SK-N-MC (cell line): ENCODE data around the gene USP48.

ENCODE experiments used
- DNase-seq: peaks from one replicate; pipeline ENCODE4 v3.0.0-alpha.2; 2011; ENCODE audit warnings: low read depth, low spot score
- H3K27ac ChIP-seq: fragments of 200-600 bp; sonication (generic); 2 replicates; pipeline ENCODE4 v1.5.1; 2016; ENCODE audit warnings: mixed run types
- H3K36me3 ChIP-seq: fragments of 200-600 bp; sonication (generic); 2 replicates; pipeline ENCODE4 v1.6.1; 2017; ENCODE audit warnings: antibody characterized with exemption, low read length, mixed read lengths; ENCODE audit not compliant: insufficient read depth
- H3K4me3 ChIP-seq: fragments of 200-600 bp; sonication (generic); 2 replicates; pipeline ENCODE4 v1.5.1; 2016
- H3K9ac ChIP-seq: fragments of 200-600 bp; sonication (generic); 2 replicates; pipeline ENCODE4 v1.8.0; 2017; ENCODE audit warnings: mixed run types, mixed read lengths; ENCODE audit not compliant: insufficient read length
- H3K9me3 ChIP-seq: fragments of 200-600 bp; sonication (generic); 2 replicates; pipeline ENCODE4 v1.6.1; 2017; ENCODE audit warnings: low read depth, mild to moderate bottlenecking, antibody characterized with exemption, low read length, moderate library complexity, mixed read lengths
- EZH2 ChIP-seq: fragments of 200-600 bp; sonication (generic); IDR thresholded peaks from one replicate; pipeline ENCODE4 v1.6.1; 2017; ENCODE audit warnings: antibody characterized with exemption
- FOXP2 ChIP-seq: optimal IDR thresholded peaks from 2 replicates; pipeline ENCODE3; 2011; ENCODE audit warnings: mild to moderate bottlenecking, moderate library complexity; ENCODE audit not compliant: insufficient read depth; ENCODE audit errors: extremely low read length, control extremely low read depth
- POLR2AphosphoS5 ChIP-seq: IDR thresholded peaks from 2 replicates; pipeline ENCODE4 v1.6.1; 2012; ENCODE audit warnings: mild to moderate bottlenecking, low read depth, low read length, borderline replicate concordance

Gene USP48

GRCh38 chr1:21693732-21694131 lies 89.2 kb downstream of the USP48 start:
- DNase-seq = no peak
- no peak for TF ChIP-seq POLR2AphosphoS5
- no peak for TF ChIP-seq FOXP2
- no peak for TF ChIP-seq EZH2
- no peak overlapping the region for H3K4me3 ChIP-seq
- no peaks in the 10 kb centered on the region for H3K9me3 ChIP-seq
- peaks cover 55% of the 10 kb centered on the region for H3K36me3 ChIP-seq
- no peak overlapping the region for H3K27ac ChIP-seq
- H3K9ac ChIP-seq = no peak overlapping the region

DNA sequence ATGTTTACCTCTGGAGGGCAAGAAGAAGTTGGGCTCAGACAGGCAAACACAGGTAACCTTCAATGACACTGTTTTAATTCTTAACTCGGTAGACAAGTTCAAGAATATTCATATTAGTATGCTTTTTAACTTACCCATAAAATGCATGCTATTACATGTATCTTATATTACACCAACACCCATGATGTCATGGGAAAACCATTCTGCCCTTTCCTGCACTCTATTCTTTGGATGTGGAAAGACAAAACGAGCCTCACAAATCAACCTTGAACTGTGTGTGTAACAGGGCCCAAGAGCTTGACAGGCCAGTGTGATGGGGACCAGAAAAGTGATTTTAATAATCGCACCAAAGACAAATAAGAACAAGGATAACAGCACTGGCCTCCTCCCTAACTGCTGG lies 91.2 kb downstream of the USP48 start:
- TF ChIP-seq EZH2 = no peak
- TF ChIP-seq POLR2AphosphoS5 = no peak
- TF ChIP-seq FOXP2 = no peak
- DNase-seq = no peak
- H3K9ac ChIP-seq = no peak overlapping the region
- H3K4me3 ChIP-seq = no peak overlapping the region
- H3K36me3 ChIP-seq = peaks cover 68% of the 10 kb centered on the region
- no peaks in the 10 kb centered on the region for H3K9me3 ChIP-seq
- H3K27ac ChIP-seq = no peak overlapping the region

DNA sequence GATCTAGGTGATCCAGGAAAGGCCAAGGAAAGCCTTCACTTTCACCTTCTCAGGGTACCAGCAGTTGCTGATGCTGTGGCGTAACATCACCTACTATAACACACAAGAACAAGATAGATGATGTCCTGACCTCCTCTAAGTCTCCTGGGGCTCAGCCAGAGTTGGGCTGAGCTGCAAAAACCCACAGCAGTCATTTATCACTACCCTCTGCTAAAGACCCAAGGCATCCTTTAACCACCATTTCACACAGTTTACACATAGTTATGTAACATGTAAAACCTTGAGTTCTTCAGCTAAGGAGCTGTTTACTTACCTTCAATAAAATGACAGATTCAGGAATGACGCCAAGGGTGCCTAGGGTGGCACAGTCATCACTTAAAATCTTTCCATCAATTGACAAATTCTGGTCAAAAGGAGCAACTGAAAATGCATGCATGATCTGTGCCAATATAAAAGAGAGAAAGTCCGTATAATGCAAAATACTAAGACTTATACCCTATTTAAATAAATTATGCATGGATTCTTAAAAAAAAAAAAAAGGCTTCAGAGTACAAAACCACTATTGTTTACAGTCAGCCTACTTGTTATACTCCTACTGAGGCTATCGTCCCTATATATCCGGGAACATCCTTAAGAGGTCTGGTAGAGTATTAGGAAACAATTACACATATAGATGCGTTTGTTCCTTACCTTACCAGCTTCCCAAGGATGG lies 93.1 kb downstream of the USP48 start:
- Histone ChIP-seq H3K36me3 (peaks cover 79% of the 10 kb centered on the region), H3K9me3 (no peaks in the 10 kb centered on the region), H3K4me3 (no peak overlapping the region), H3K27ac (no peak overlapping the region), H3K9ac (no peak overlapping the region)
- TF ChIP-seq EZH2 (no peak), POLR2AphosphoS5 (no peak), FOXP2 (no peak)
- DNase-seq = no peak

DNA sequence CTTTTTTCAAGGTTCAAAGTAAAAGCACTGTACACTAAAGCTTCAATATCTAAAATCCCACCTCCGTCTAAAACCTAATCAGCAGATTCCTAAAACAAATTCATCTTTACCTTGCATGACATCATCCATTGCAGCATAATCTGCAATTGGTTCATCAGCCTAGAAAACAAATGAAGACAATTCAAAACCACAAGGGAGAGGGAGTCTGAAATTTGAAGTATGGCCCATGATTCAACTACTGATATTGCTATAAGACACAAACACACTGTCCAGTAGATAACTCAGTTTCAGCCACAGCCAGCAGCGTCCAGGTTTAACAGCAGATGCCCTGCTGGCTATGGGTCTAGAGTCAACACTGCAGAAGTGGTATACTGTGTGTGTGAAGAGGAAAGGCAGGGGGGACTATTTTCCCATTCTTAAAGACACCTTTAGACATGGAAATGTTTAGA lies 95.8 kb downstream of the USP48 start:
- no peaks in the 10 kb centered on the region for H3K9me3 ChIP-seq
- H3K27ac ChIP-seq = no peak overlapping the region
- H3K9ac ChIP-seq = no peak overlapping the region
- no peak for DNase-seq
- H3K36me3 ChIP-seq = peaks cover 70% of the 10 kb centered on the region
- no peak overlapping the region for H3K4me3 ChIP-seq
- TF ChIP-seq POLR2AphosphoS5 = no peak
- TF ChIP-seq EZH2 = no peak
- TF ChIP-seq FOXP2 = no peak

- no peak for DNase-seq
- Histone ChIP-seq H3K9me3 (no peaks in the 10 kb centered on the region), H3K9ac (no peak overlapping the region), H3K4me3 (no peak overlapping the region), H3K27ac (no peak overlapping the region), H3K36me3 (peaks cover 69% of the 10 kb centered on the region)
- TF ChIP-seq EZH2 (no peak), FOXP2 (no peak), POLR2AphosphoS5 (no peak)
Observed at GRCh38 chr1:21685946-21686678, 96.8 kb downstream of the USP48 start.

- no peak for DNase-seq
- no peak overlapping the region for H3K9ac ChIP-seq
- no peak overlapping the region for H3K4me3 ChIP-seq
- H3K27ac ChIP-seq = no peak overlapping the region
- H3K9me3 ChIP-seq = no peaks in the 10 kb centered on the region
- TF ChIP-seq POLR2AphosphoS5 (no peak), EZH2 (no peak), FOXP2 (no peak)
- H3K36me3 ChIP-seq = peaks cover 45% of the 10 kb centered on the region
Observed at GRCh38 chr1:21681426-21681825, 101.5 kb downstream of the USP48 start.

GRCh38 chr1:21680918-21681317 lies 102.0 kb downstream of the USP48 start:
- no peak overlapping the region for H3K9ac ChIP-seq
- no peak overlapping the region for H3K4me3 ChIP-seq
- H3K9me3 ChIP-seq = no peaks in the 10 kb centered on the region
- no peak overlapping the region for H3K27ac ChIP-seq
- peaks cover 40% of the 10 kb centered on the region for H3K36me3 ChIP-seq
- TF ChIP-seq FOXP2 = no peak
- TF ChIP-seq POLR2AphosphoS5 = no peak
- no peak for TF ChIP-seq EZH2
- no peak for DNase-seq

GRCh38 chr1:21680381-21680780 lies 102.6 kb downstream of the USP48 start:
- H3K27ac ChIP-seq = no peak overlapping the region
- H3K9me3 ChIP-seq = no peaks in the 10 kb centered on the region
- H3K9ac ChIP-seq = no peak overlapping the region
- DNase-seq = no peak
- no peak overlapping the region for H3K4me3 ChIP-seq
- H3K36me3 ChIP-seq = peaks cover 35% of the 10 kb centered on the region
- TF ChIP-seq POLR2AphosphoS5 (no peak), EZH2 (no peak), FOXP2 (no peak)
